HG03045 (cell line): ENCODE measurements around the gene PCBP2.

Source experiments
- ATAC-seq: cut with Tn5 transposase; IDR thresholded peaks from one replicate; pipeline ENCODE4 v1.9.1; 2021; ENCODE audit warnings: mild to moderate bottlenecking, moderate library complexity; ENCODE audit not compliant: unreplicated experiment

PCBP2 gene

GRCh38 chr12:53506450-53506785 lies 54.5 kb downstream of the PCBP2 start:
- no peak for ATAC-seq

DNA sequence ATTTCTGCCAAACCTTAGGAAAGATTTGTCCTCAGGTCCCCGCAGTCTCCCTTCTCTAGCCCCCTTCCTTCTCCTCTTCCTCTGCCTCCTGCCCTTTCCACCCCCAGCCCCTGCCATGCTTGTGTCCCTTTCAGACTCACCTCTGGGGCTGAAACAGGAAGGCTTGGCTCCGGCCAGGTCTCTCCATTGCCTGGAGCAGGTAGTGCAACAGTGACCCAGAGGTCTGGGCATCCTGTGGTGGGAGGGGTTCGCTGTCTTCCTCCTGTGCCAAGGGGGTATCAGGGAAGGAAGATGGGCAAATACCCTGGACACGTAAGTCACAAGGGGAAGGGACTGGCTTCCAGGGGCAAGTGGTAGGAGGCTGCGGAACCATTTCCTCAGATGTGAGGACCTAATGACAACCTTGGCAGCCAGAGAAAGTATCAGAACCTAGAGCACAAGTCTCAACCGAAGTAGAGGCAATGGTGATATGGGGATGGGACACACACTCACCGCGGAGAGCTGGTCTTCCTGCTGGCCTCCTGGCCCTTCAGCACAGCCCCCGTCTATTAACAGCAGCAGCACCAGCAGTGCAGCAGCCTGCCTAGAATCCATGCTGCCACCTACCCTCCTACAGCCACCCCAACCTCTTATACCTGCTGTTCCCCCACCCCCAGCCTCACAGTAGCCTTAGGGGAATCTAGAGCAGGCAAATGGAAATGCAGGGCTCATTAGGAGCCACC lies 55.1 kb downstream of the PCBP2 start, which contains the start of gene NPFF:
NPFF (minus strand) TSS at position 604 of the 722 bp plus-strand sequence; CDS start at position 594, 10 bp downstream.
- ATAC-seq: no peak

- ATAC-seq: no peak
Observed at GRCh38 chr12:53507603-53507885, 55.6 kb downstream of the PCBP2 start.

GRCh38 chr12:53508534-53509170 lies 56.8 kb downstream of the PCBP2 start:
- ATAC-seq: peak; percentile 82

DNA sequence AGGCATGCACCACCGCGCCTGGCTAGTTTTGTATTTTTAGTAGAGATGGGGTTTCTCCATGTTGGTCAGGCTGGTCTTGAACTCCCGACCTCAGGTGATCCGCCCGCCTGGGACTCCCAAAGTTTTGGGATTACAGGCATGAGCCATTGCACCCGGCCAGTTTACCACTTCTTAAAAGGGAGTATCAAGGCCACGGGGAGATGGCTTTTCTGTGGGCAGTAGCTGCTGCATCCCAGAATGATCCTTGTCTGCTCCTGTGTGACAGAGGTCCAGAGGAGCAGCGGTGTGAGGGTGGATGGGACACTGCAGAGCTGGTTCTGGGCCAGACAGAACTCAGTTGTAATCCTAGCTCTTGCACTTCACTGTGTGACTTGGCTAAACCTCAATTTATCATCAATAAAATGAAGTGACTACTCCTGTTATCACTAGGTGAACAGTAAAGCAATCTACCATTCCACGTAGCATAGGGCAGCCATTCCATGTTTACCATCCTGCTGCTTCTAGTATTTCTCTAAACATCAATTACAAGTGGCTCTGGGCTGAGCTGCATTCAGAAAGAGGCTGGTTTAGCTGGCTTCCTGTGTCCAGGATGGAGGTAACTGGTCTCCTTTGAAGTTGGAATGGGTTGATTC lies 58.4 kb downstream of the PCBP2 start:
- no peak for ATAC-seq

- no peak for ATAC-seq
Observed at GRCh38 chr12:53513712-53514410, 62.0 kb downstream of the PCBP2 start.

- ATAC-seq: no peak
Observed at GRCh38 chr12:53514628-53515290, 62.9 kb downstream of the PCBP2 start.

DNA sequence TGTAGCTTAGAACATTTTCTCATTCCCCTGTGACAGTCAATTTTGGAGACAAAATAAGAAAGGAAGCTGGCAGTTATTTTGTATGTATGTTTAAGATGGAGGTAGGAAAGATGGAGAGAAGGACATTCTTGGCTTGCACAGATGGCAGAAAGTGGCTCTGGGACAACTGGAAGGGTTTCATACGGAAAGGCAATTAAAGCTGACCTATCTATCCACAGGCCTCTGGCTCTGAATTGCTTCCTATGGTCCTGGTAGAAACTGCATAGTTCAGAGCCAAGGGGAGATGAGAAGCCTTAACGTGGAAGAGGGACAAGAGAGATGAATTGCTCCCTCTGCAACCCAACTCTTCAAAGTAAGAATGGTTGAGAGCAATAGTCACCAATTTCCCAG lies 63.4 kb downstream of the PCBP2 start:
- no peak for ATAC-seq

DNA sequence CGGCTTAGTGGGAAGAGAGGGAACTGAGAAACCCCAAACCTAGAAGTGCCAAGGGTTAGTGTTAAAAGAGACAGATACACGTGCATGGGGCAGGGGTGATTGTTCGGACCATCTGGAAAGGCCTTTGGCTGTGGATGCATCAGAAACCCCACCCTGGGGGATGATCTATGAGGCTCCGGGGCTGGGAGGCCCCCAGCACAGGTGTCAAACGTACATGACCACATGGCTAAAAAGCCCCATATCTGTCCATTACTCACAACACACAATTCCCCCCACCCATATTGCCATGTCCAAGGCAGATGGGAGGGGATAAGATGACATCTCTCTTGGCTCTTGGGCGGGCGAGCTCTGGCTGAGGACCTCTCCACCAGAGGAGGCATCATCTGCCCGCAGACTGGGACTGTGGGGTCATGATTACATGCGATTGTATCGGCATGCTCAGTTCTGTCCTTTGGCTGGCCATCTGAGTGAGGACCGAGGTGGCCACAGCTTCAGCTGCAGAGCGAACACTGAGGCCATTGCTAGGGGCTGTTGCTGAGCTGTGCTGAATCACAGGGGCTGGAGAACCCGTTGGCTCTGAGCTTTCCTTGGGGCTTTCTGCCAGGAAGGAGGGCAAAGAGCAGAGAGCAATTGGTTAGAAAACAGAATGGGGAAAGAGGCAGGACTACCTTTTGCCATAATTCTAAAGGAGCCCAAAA lies 65.0 kb downstream of the PCBP2 start:
- ATAC-seq: no peak

DNA sequence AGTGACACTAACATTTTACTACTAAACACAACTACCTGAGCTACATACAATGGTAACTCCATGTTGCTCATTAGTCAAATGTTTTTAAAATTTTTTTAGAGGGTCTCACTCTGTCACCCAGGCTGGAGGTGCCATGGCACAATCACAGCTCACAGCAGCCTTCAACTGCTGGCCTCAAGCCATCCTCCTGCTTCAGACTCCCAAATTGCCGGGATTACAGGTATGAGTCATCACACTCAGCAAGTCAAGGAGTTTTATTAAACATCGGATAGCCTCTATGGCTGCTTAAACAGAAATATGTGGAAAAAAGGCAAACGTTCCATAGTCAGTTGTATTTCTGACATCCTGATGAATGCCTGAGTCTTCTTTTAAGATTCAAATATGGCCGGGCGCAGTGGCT lies 66.5 kb downstream of the PCBP2 start:
- no peak for ATAC-seq

DNA sequence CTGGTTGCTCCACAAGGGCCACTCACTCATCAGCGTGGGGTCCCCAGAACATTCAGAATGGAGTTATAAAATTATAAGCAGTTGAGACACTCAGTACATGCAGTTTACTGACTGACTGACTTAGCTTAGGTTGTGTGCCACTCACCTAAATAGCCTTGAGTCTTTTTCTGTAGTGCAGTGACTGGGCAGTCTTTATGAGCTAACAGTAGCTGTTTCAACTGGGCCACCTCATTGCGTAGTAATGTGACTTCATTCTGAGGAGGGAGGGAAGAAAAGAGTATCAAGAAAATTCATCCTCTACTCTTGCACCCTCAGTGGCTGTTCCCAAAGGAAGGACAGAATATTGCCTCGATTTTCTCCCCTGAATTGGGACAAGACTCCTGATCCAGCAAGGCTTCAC lies 71.2 kb downstream of the PCBP2 start:
- ATAC-seq: no peak

DNA sequence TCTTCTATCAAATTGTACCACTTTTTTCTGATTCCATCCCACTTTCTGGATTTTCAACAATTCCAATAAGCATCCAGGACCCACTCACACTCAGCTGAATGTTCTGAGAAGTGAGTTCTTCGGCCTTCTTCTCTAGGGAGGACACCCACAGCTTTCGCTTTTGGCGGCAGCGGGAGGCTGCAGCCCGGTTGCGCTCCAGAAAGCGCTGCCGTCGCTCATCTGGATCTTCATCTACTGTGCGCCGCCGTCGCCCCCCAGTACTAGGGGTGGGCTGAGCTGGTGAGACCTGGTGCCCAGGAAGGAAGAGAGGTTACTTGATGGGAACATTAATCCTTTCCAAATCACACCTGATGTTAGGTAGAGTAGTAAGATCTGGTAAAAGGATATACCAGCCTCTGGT lies 72.6 kb downstream of the PCBP2 start:
- ATAC-seq: no peak

GRCh38 chr12:53530061-53530460 lies 78.2 kb downstream of the PCBP2 start:
- ATAC-seq: no peak
